HL-60 (cell line): ENCODE data around the gene XPNPEP1.

Experiments
- DNase-seq, 2 experiments: peaks; one replicate each; pipeline ENCODE4 v3.0.0-alpha.2; 2010 to 2020; ENCODE audit warnings: low read depth in 1 of 2, low spot score in 1 of 2
- H3K27ac ChIP-seq: fragments of 250-450 bp; sonication (Bioruptor Pico); replicated peaks from 2 replicates; pipeline ENCODE4 v1.5.1; 2020; ENCODE audit warnings: mild to moderate bottlenecking, moderate library complexity
- H3K27me3 ChIP-seq: fragments of 250-450 bp; sonication (Bioruptor Pico); 2 replicates; pipeline ENCODE4 v1.5.1; 2021; ENCODE audit warnings: mild to moderate bottlenecking, moderate library complexity; ENCODE audit not compliant: insufficient read depth, poor library complexity, severe bottlenecking
- H3K4me3 ChIP-seq: replicated peaks from 2 replicates; pipeline ENCODE4 v1.5.1; 2011; ENCODE audit warnings: mild to moderate bottlenecking, control low read depth, low read length; ENCODE audit not compliant: insufficient read depth
- CTCF ChIP-seq: IDR thresholded peaks from one replicate; pipeline ENCODE4 v1.5.1; 2011; ENCODE audit warnings: low read length, control low read depth, inconsistent platforms; ENCODE audit not compliant: insufficient read depth
- GABPA ChIP-seq: IDR thresholded peaks from 2 replicates; pipeline ENCODE4 v1.6.1; 2012; ENCODE audit warnings: low read depth
- POLR2AphosphoS5 ChIP-seq: IDR thresholded peaks from 2 replicates; pipeline ENCODE4 v1.6.1; 2012; ENCODE audit warnings: low read depth
- REST ChIP-seq: IDR thresholded peaks from 2 replicates; pipeline ENCODE4 v1.6.1; 2012; ENCODE audit warnings: low read depth; ENCODE audit not compliant: insufficient replicate concordance
- SPI1 ChIP-seq: IDR thresholded peaks from 2 replicates; pipeline ENCODE4 v1.6.1; 2012; ENCODE audit warnings: low read depth, mild to moderate bottlenecking, borderline replicate concordance

Gene XPNPEP1

GRCh38 chr10:109880886-109881768, 42.2 kb downstream of the XPNPEP1 start:
- Histone ChIP-seq H3K27me3 (no peaks in the 10 kb centered on the region), H3K4me3 (no peak overlapping the region), H3K27ac (no peak overlapping the region)
- no peak for DNase-seq
- no peak for TF ChIP-seq GABPA
- no peak for TF ChIP-seq CTCF

- no peak overlapping the region for H3K4me3 ChIP-seq
- DNase-seq, result no peak
- no peaks in the 10 kb centered on the region for H3K27me3 ChIP-seq
- no peak overlapping the region for H3K27ac ChIP-seq
- no peak for TF ChIP-seq CTCF
- TF ChIP-seq REST, result no peak
- TF ChIP-seq SPI1, result no peak
- TF ChIP-seq POLR2AphosphoS5, result no peak
- TF ChIP-seq GABPA, result no peak
Measured at GRCh38 chr10:109877546-109877945, 45.8 kb downstream of the XPNPEP1 start.

GRCh38 chr10:109875828-109876821, 47.2 kb downstream of the XPNPEP1 start:
- Histone ChIP-seq H3K4me3 (no peak overlapping the region), H3K27me3 (no peaks in the 10 kb centered on the region), H3K27ac (no peak overlapping the region)
- DNase-seq, result no peak
- no peak for TF ChIP-seq POLR2AphosphoS5
- TF ChIP-seq GABPA, result no peak
- TF ChIP-seq REST, result no peak
- TF ChIP-seq CTCF, result no peak
- no peak for TF ChIP-seq SPI1
